GM23248 (cell line): ENCODE measurements around the gene CDC42SE2. TPM values are rescaled to one million over a fixed set of nuclear protein-coding genes. Genes with fewer than 3 reads are reported as not detected.

Experiments
- DNase-seq: peaks from one replicate; pipeline ENCODE4 v3.0.0-alpha.2; 2015
- H2AFZ ChIP-seq: fragments of 200-600 bp; sonication (generic); 2 replicates; pipeline ENCODE4 v1.6.1; 2016; ENCODE audit warnings: antibody characterized with exemption
- H3F3A ChIP-seq: fragments of 200-600 bp; sonication (generic); 2 replicates; pipeline ENCODE4 v1.6.1; 2016; ENCODE audit warnings: mild to moderate bottlenecking, antibody characterized with exemption, mixed run types; ENCODE audit not compliant: insufficient read depth
- H3K27ac ChIP-seq: fragments of 200-600 bp; sonication (generic); 2 replicates; pipeline ENCODE4 v1.5.1; 2016; ENCODE audit warnings: mild to moderate bottlenecking
- H3K27me3 ChIP-seq: fragments of 200-600 bp; sonication (generic); replicated peaks from 2 replicates; pipeline ENCODE4 v1.6.1; 2016; ENCODE audit warnings: mild to moderate bottlenecking; ENCODE audit not compliant: insufficient read depth
- H3K36me3 ChIP-seq: fragments of 200-600 bp; sonication (generic); 2 replicates; pipeline ENCODE4 v1.6.1; 2016; ENCODE audit warnings: low read depth, mild to moderate bottlenecking
- H3K4me1 ChIP-seq: fragments of 200-600 bp; sonication (generic); 2 replicates; pipeline ENCODE4 v1.6.1; 2016; ENCODE audit warnings: mild to moderate bottlenecking; ENCODE audit not compliant: insufficient read depth
- H3K4me2 ChIP-seq: fragments of 200-600 bp; sonication (generic); one replicate; pipeline ENCODE4 v1.6.1; 2016; ENCODE audit warnings: mild to moderate bottlenecking; ENCODE audit not compliant: unreplicated experiment
- H3K4me3 ChIP-seq: fragments of 200-600 bp; sonication (generic); 2 replicates; pipeline ENCODE4 v1.5.1; 2016; ENCODE audit warnings: mild to moderate bottlenecking
- H3K79me2 ChIP-seq: fragments of 200-600 bp; sonication (generic); 2 replicates; pipeline ENCODE4 v1.6.1; 2016; ENCODE audit warnings: mild to moderate bottlenecking; ENCODE audit not compliant: insufficient read depth
- H3K9ac ChIP-seq: fragments of 200-600 bp; sonication (generic); 2 replicates; pipeline ENCODE4 v1.6.1; 2016; ENCODE audit warnings: mild to moderate bottlenecking
- H3K9me2 ChIP-seq: fragments of 200-600 bp; sonication (generic); 2 replicates; pipeline ENCODE4 v1.6.1; 2016; ENCODE audit warnings: mixed run types, mild to moderate bottlenecking, moderate library complexity; ENCODE audit not compliant: insufficient read depth
- H3K9me3 ChIP-seq: fragments of 200-600 bp; sonication (generic); one replicate; pipeline ENCODE4 v1.6.1; 2017; ENCODE audit warnings: low read depth
- H4K20me1 ChIP-seq: fragments of 200-600 bp; sonication (generic); 2 replicates; pipeline ENCODE4 v1.6.0; 2016; ENCODE audit not compliant: insufficient read depth
- EZH2 ChIP-seq: fragments of 200-600 bp; sonication (generic); IDR thresholded peaks from 2 replicates; pipeline ENCODE4 v1.6.1; 2018; ENCODE audit warnings: antibody characterized with exemption, mild to moderate bottlenecking; ENCODE audit not compliant: insufficient read depth, poor library complexity, severe bottlenecking
- EZH2phosphoT487 ChIP-seq: fragments of 200-600 bp; sonication (generic); IDR thresholded peaks from 2 replicates; pipeline ENCODE4 v1.6.1; 2018; ENCODE audit warnings: antibody characterized with exemption, moderate library complexity, mild to moderate bottlenecking, low read depth; ENCODE audit not compliant: insufficient read depth
- WGBS, 2 experiments: methylation state at CpG; one replicate each; pipeline ENCODE4 v1.1.6; 2015 to 2017; ENCODE audit warnings: low lambda C conversion rate in 2 of 2, low coverage in 1 of 2; ENCODE audit errors: missing lambda C conversion rate in 2 of 2; 5-methylcytosine and 5-hydroxymethylcytosine counted together
- in situ Hi-C: fragments of 300-500 bp; cut with MboI; formaldehyde crosslinking; loops from 2 replicates; pipeline ENCODE4 v1.15.0; 2020
- polyA plus RNA-seq: library from polyadenylated mRNA; unstranded; fragments of >200 nt; fragmentation: Nextera tagmentation; extraction: Ambion mirVana; gene quantifications from 2 replicates; pipeline ENCODE4 v1.2.1, GENCODE V29; 2016
- total RNA-seq: library from RNA; depleted of rRNA; stranded (reverse); fragments of >200 nt; shearing (Covaris generic); gene quantifications from 2 replicates; pipeline ENCODE4 v1.2.3, GENCODE V29; 2014; rRNA removed

CDC42SE2 gene, protein sequence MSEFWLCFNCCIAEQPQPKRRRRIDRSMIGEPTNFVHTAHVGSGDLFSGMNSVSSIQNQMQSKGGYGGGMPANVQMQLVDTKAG
- total RNA-seq: 17.5 and 22.1 TPM in 2 replicates
- polyA plus RNA-seq: 13.7 and 14.3 TPM in 2 replicates

DNA sequence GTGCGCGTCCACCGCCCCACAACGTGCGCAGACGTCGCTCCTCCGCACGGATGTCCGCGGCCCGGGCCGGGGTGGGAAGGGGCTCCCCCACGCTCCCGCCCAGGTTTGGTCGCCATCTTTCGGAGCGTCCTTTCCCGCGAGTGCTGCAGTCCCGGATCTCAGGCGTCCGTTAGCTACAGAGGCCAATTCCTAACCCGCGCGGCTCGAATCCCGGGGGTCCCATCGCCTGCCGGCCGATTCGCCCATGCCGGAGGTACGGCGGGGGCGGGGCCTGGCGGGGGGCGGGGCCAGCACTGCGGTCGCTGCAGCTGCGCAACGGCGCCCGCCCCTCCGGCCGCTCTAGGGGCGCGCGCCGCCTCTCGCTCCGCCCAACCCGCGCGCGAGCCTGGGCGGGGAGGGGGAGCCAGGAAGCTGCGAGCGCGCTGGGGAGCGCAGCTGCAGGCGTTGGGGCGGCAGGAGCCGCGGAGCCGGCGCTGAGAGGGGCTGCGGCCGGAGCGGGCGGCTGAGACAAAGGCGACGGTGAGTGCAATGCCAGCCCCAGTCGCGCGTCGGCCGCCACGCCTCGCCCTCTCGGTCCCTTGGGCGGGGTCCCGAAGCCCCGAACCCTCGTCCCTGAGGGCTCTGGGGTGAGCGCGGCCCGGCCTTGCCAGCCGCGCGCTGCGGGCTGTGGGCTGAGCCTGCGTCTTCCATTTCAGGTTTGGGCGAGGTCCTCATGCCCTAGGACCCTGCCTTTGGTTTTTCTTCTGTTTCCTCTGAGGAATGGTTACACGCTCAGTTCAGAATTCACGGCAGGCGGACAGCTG, at the start of gene CDC42SE2:
CDC42SE2 (plus strand) TSS at position 406 of the 803 bp plus-strand sequence. CDS start 95,441 bp downstream, outside the sequence.
- Histone ChIP-seq H4K20me1 (no peaks in the 10 kb centered on the region), H2AFZ (peak within 1 kb of the TSS; percentile 88), H3K9me2 (no peaks in the 10 kb centered on the region), H3K79me2 (peaks cover 45% of the 10 kb centered on the region), H3K4me1 (peaks cover 12% of the 10 kb centered on the region), H3K27me3 (no peaks in the 10 kb centered on the region), H3F3A (no peaks in the 10 kb centered on the region), H3K4me3 (peak within 1 kb of the TSS; percentile 92), H3K9ac (peak within 1 kb of the TSS; percentile 79), H3K27ac (peak within 1 kb of the TSS; percentile 15; the same call in 1 of the 2 replicates), H3K9me3 (no peaks in the 10 kb centered on the region), H3K36me3 (no peaks in the 10 kb centered on the region), H3K4me2 (peak within 1 kb of the TSS; percentile 92)
- in situ Hi-C loops: no loop called here
- DNase-seq: peak; percentile 95
- whole genome bisulfite sequencing, 2 experiments: 0 to 1% methylated on average over 41 to 65 of the region's 97 CpGs
- no peak for TF ChIP-seq EZH2phosphoT487
- TF ChIP-seq EZH2: no peak

GRCh38 chr5:131214609-131215227, 49.1 kb upstream of the CDC42SE2 start:
- H2AFZ ChIP-seq: no peak overlapping the region
- no peak for TF ChIP-seq EZH2
- no peak for TF ChIP-seq EZH2phosphoT487
- H3K4me1 ChIP-seq: peaks cover 7% of the 10 kb centered on the region
- DNase-seq: no peak
- H3K9me2 ChIP-seq: no peaks in the 10 kb centered on the region
- 39 to 47% methylated on average over 3 of the region's 3 CpGs for WGBS, 2 experiments
- no peak overlapping the region for H3K4me3 ChIP-seq
- no peaks in the 10 kb centered on the region for H3K27me3 ChIP-seq
- no peak overlapping the region for H3K4me2 ChIP-seq
- H3K9ac ChIP-seq: no peak overlapping the region
- no peak overlapping the region for H3K27ac ChIP-seq
- in situ Hi-C loops: no loop called here
- H3K79me2 ChIP-seq: no peaks in the 10 kb centered on the region
- peaks cover 6% of the 10 kb centered on the region; the same call in 1 of the 2 replicates for H3F3A ChIP-seq
- no peaks in the 10 kb centered on the region for H4K20me1 ChIP-seq
- no peaks in the 10 kb centered on the region for H3K9me3 ChIP-seq
- no peaks in the 10 kb centered on the region for H3K36me3 ChIP-seq

DNA sequence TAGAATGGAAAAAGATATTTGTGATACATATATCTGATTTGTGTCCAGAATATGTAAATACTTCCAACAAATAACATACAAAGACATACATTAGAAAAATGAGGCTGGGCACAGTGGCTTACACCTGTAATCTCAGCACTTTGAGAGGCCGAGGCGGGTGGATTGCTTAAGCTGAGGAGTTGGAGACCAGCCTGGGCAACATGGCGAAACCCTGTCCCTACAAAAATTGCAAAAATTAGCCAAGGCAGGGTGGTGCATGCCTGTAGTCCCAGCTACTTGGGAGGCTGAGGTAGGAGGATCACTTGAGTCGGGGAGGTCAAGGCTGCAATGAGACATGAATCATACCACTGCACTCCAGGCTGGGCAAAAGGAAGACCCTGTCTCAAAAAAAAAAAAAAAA, 46.1 kb upstream of the CDC42SE2 start:
- DNase-seq: no peak
- WGBS, 2 experiments: 87 to 92% methylated on average over 4 of the region's 4 CpGs
- Histone ChIP-seq H3K4me2 (no peak overlapping the region), H3K36me3 (no peaks in the 10 kb centered on the region), H4K20me1 (no peaks in the 10 kb centered on the region), H3F3A (peaks cover 9% of the 10 kb centered on the region; the same call in 1 of the 2 replicates), H3K27ac (no peak overlapping the region), H3K9me2 (no peaks in the 10 kb centered on the region), H3K4me3 (no peak overlapping the region), H2AFZ (no peak overlapping the region), H3K79me2 (no peaks in the 10 kb centered on the region), H3K4me1 (peaks cover 18% of the 10 kb centered on the region), H3K9ac (no peak overlapping the region), H3K9me3 (no peaks in the 10 kb centered on the region), H3K27me3 (no peaks in the 10 kb centered on the region)
- TF ChIP-seq EZH2phosphoT487 (no peak), EZH2 (no peak)
- in situ Hi-C loops: no loop called here

- H3K9me3 ChIP-seq: no peaks in the 10 kb centered on the region
- in situ Hi-C loops: no loop called here
- H3K4me3 ChIP-seq: no peak overlapping the region
- no peak overlapping the region for H3K4me2 ChIP-seq
- H3K4me1 ChIP-seq: peaks cover 18% of the 10 kb centered on the region
- 56 to 64% methylated on average over 4 of the region's 4 CpGs for WGBS, 2 experiments
- H3K9ac ChIP-seq: no peak overlapping the region
- DNase-seq: no peak
- no peaks in the 10 kb centered on the region for H3K79me2 ChIP-seq
- TF ChIP-seq EZH2phosphoT487: no peak
- TF ChIP-seq EZH2: no peak
- H3K27ac ChIP-seq: no peak overlapping the region
- H3K27me3 ChIP-seq: no peaks in the 10 kb centered on the region
- no peaks in the 10 kb centered on the region for H3K36me3 ChIP-seq
- no peaks in the 10 kb centered on the region for H4K20me1 ChIP-seq
- H3F3A ChIP-seq: peaks cover 9% of the 10 kb centered on the region; the same call in 1 of the 2 replicates
- H3K9me2 ChIP-seq: no peaks in the 10 kb centered on the region
- H2AFZ ChIP-seq: no peak overlapping the region
Measured at GRCh38 chr5:131218392-131218791, 45.5 kb upstream of the CDC42SE2 start.
